ENCODE measurements around the gene CSMD2.

DNA sequence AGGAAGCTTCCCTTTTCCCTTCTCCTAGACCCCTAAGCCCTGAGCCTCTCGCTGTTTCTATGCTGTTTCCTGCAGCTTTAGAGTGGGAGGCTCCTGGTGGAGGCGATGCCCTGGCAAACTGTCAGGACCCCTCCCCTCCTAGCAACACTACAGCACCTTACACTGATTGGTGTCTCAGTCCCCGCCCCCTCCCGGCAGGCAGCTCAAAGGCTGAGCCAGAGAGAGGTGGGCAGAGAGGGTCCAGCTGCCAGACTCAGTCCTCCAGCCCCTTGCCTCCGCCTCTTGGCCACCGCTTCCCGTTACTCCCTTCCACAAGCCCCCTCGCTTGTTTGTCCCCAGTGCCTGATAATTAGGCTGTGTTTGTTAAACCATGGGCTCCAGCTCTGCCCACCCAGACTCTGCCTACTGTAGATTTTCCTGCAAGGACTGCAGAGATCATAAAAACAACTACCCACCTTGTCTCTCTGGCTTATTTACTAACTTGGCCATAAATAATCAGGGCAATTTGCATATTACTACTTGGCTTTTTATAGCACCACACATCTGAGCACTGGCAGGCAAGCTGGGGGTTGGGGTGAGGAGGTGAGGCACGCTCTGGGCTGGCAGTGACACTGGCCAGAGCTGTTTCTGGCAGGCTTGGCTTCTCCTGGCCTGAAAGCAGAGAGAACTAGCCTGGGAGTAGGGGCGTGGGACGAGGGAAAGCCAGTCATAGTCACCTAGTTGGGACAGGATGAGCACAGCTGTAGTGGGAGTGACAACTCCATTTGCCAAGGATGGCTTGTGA is 107.5 kb downstream of the CSMD2 start:
- no peak for TF ChIP-seq TAF1 (IDR thresholded peaks at IDR 0.05; ENCODE audit: borderline replicate concordance, insufficient read depth, low read length)
- no peak for TF ChIP-seq POLR2AphosphoS5 (IDR thresholded peaks at IDR 0.05; ENCODE audit: low read depth, low read length)
- TF ChIP-seq, protein P1, sequence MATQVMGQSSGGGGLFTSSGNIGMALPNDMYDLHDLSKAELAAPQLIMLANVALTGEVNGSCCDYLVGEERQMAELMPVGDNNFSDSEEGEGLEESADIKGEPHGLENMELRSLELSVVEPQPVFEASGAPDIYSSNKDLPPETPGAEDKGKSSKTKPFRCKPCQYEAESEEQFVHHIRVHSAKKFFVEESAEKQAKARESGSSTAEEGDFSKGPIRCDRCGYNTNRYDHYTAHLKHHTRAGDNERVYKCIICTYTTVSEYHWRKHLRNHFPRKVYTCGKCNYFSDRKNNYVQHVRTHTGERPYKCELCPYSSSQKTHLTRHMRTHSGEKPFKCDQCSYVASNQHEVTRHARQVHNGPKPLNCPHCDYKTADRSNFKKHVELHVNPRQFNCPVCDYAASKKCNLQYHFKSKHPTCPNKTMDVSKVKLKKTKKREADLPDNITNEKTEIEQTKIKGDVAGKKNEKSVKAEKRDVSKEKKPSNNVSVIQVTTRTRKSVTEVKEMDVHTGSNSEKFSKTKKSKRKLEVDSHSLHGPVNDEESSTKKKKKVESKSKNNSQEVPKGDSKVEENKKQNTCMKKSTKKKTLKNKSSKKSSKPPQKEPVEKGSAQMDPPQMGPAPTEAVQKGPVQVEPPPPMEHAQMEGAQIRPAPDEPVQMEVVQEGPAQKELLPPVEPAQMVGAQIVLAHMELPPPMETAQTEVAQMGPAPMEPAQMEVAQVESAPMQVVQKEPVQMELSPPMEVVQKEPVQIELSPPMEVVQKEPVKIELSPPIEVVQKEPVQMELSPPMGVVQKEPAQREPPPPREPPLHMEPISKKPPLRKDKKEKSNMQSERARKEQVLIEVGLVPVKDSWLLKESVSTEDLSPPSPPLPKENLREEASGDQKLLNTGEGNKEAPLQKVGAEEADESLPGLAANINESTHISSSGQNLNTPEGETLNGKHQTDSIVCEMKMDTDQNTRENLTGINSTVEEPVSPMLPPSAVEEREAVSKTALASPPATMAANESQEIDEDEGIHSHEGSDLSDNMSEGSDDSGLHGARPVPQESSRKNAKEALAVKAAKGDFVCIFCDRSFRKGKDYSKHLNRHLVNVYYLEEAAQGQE (IDR thresholded peaks at IDR 0.05; ENCODE audit: insufficient read depth in 1 of 2, low read depth in 2 of 2, low read length in 2 of 2) = no peak
- TF ChIP-seq SIN3A (IDR thresholded peaks at IDR 0.05; ENCODE audit: borderline replicate concordance, insufficient read depth, low read length) = no peak

All from PFSK-1 (cell line).